Measurements from ENCODE around the gene ZC3HAV1L. TPM values are rescaled to one million over a fixed set of nuclear protein-coding genes. Genes with fewer than 3 reads are reported as not detected.

ZC3HAV1L gene
- total RNA-seq, 4 donors from 2014 or later: 7.0 to 15.4 (median 10.2) TPM

DNA sequence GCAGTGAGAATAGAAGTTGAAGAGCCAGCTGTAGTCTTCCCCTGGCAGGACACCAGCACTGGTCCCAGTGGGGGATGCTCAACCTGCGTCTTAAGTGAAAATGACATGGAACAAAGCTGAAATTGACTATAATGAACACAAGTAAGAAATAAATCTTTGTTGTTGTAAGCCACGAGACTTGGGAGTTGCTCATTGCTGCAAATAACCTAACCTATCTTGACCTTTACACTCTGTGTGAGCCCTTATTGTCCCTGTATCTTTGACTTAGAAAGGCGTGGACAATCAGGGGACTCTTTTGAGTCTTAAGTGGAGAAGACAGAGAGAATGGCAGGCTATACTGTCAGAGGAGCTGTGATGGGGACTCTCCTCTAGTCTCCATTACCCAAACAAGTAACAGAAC is 16.9 kb downstream of the ZC3HAV1L start:
- Histone ChIP-seq H3K9me3 (no peaks in the 10 kb centered on the region), H3K4me1 (no peaks in the 10 kb centered on the region), H3K27ac (replicated peaks in 1 of 4) (no peak overlapping the region), H3K36me3 (peaks cover 0 to 16% (median 3%) of the 10 kb centered on the region in 4 donors), H3K4me3 (no peak overlapping the region), H3K27me3 (no peaks in the 10 kb centered on the region)
- DNase-seq (ENCODE audit: extremely low spot score): no peak
- 85% methylated on average over 3 of the region's 3 CpGs for WGBS
- intact Hi-C loops (cut with DNase I): loop anchor here (5.0 kb wide), 1 partner anchor 58 kb away; no protein-coding TSS in a partner anchor
- TF ChIP-seq, protein P1, sequence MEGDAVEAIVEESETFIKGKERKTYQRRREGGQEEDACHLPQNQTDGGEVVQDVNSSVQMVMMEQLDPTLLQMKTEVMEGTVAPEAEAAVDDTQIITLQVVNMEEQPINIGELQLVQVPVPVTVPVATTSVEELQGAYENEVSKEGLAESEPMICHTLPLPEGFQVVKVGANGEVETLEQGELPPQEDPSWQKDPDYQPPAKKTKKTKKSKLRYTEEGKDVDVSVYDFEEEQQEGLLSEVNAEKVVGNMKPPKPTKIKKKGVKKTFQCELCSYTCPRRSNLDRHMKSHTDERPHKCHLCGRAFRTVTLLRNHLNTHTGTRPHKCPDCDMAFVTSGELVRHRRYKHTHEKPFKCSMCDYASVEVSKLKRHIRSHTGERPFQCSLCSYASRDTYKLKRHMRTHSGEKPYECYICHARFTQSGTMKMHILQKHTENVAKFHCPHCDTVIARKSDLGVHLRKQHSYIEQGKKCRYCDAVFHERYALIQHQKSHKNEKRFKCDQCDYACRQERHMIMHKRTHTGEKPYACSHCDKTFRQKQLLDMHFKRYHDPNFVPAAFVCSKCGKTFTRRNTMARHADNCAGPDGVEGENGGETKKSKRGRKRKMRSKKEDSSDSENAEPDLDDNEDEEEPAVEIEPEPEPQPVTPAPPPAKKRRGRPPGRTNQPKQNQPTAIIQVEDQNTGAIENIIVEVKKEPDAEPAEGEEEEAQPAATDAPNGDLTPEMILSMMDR (IDR thresholded peaks at IDR 0.05): no peak
- no peak for TF ChIP-seq POLR2A (IDR thresholded peaks at IDR 0.05; ENCODE audit: low read depth)
- no peak for TF ChIP-seq POLR2AphosphoS5 (IDR thresholded peaks at IDR 0.05)
- no peak for TF ChIP-seq EP300 (IDR thresholded peaks at IDR 0.05)

DNA sequence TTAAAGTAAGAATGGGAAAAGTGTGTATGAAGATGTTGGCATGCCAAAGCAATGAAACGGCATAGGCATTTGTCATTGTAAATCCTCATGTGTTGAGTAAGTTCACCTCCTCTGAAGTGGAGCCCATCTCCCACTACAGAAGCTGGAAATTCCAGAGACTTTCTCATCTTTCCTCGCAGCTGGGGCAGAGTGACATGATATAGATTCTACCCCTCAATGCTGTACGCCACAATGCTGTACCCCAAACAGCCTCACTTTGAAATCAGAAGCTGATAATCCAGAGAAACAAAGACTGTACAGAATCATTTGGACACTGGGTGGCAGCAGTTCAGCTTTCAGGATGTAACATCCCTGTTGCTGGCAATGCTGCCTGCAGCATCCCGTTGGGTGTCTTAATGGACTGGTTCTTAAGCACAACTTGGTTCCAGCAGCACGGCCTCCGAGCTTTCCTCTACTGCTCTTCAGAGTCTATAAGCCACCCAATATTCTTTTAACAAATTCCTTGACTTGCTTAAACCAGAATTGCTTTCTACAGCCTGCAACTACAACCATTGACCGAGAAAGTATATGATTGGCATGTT is 18.8 kb downstream of the ZC3HAV1L start:
- Histone ChIP-seq H3K27ac (replicated peaks in 1 of 4) (no peak overlapping the region), H3K4me1 (no peaks in the 10 kb centered on the region), H3K36me3 (peaks cover 0 to 4% (median 0%) of the 10 kb centered on the region in 4 donors), H3K4me3 (no peak overlapping the region), H3K9me3 (no peaks in the 10 kb centered on the region), H3K27me3 (no peaks in the 10 kb centered on the region)
- intact Hi-C loops (cut with DNase I): loop anchor here (5.0 kb wide), 1 partner anchor 60 kb away; no protein-coding TSS in a partner anchor
- 33% methylated on average over 7 of the region's 7 CpGs for WGBS
- DNase-seq (ENCODE audit: extremely low spot score): no peak
- TF ChIP-seq EP300 (IDR thresholded peaks at IDR 0.05): no peak
- TF ChIP-seq, protein P1 (IDR thresholded peaks at IDR 0.05): peak; percentile 43 to 64 (median 57)

- WGBS: 84% methylated on average over 3 of the region's 3 CpGs
- no peaks in the 10 kb centered on the region for H3K36me3 ChIP-seq
- intact Hi-C loops (cut with DNase I): no loop called here
- no peak overlapping the region for H3K4me3 ChIP-seq
- H3K27ac ChIP-seq (replicated peaks in 1 of 4): no peak overlapping the region
- H3K9me3 ChIP-seq: no peaks in the 10 kb centered on the region
- TF ChIP-seq POLR2AphosphoS5 (IDR thresholded peaks at IDR 0.05): no peak
- TF ChIP-seq EP300 (IDR thresholded peaks at IDR 0.05): no peak
- TF ChIP-seq, protein P1 (IDR thresholded peaks at IDR 0.05): no peak
- TF ChIP-seq POLR2A (IDR thresholded peaks at IDR 0.05; ENCODE audit: low read depth): no peak
- no peaks in the 10 kb centered on the region for H3K27me3 ChIP-seq
- no peaks in the 10 kb centered on the region for H3K4me1 ChIP-seq
- DNase-seq (ENCODE audit: extremely low spot score): no peak
Measured at GRCh38 chr7:139011373-139011772, 24.5 kb downstream of the ZC3HAV1L start.

GRCh38 chr7:139004321-139005090 is 31.3 kb downstream of the ZC3HAV1L start:
- H3K36me3 ChIP-seq: no peaks in the 10 kb centered on the region
- TF ChIP-seq, protein P1 (IDR thresholded peaks at IDR 0.05): no peak
- H3K27me3 ChIP-seq: no peaks in the 10 kb centered on the region
- peak; percentile 21 for DNase-seq (ENCODE audit: extremely low spot score)
- H3K27ac ChIP-seq (replicated peaks in 1 of 4): no peak overlapping the region
- H3K4me3 ChIP-seq: no peak overlapping the region
- H3K9me3 ChIP-seq: peaks cover 0 to 9% (median 0%) of the 10 kb centered on the region in 4 donors
- no peaks in the 10 kb centered on the region for H3K4me1 ChIP-seq
- intact Hi-C loops (cut with DNase I): no loop called here

Measured in esophagus muscularis mucosa (tissue), 4 donors.